ENCODE results near the gene PRDM16. TPM values are rescaled to one million over a fixed set of nuclear protein-coding genes. Genes with fewer than 3 reads are reported as not detected.

Gene PRDM16
- total and polyA plus RNA-seq, 2 experiments from 2014 or later = 0.14 to 0.16 TPM

GRCh38 chr1:3176820-3177219, 107.8 kb downstream of the PRDM16 start:
- Mint-ChIP-seq H3K4me1 (no peaks in the 10 kb centered on the region), H3K27ac (no peak overlapping the region), H3K9me3 (0 out of 3 replicates have a peak, but pooled peaks cover 2% of the 10 kb centered on the region), H3K36me3 (ENCODE audit: low read depth) (no peaks in the 10 kb centered on the region), H3K27me3 (ENCODE audit: insufficient read depth, low read depth, poor library complexity) (no peaks in the 10 kb centered on the region), H3K4me3 (no peak overlapping the region)
- Histone ChIP-seq H3K4me2 (no peak overlapping the region), H3K4me3 (no peak overlapping the region), H4K20me1 (replicated peaks; ENCODE audit: insufficient read depth) (no peaks in the 10 kb centered on the region), H3K9me2 (ENCODE audit: insufficient read depth) (no peaks in the 10 kb centered on the region), H3K36me3 (ENCODE audit: insufficient read depth) (no peaks in the 10 kb centered on the region), H3K27ac (ENCODE audit: low read depth) (no peak overlapping the region), H2AFZ (no peak overlapping the region), H3K27me3 (ENCODE audit: insufficient read depth) (no peaks in the 10 kb centered on the region), H3K4me1 (ENCODE audit: insufficient read depth) (no peaks in the 10 kb centered on the region), H3F3A (replicated peaks; ENCODE audit: low read depth) (peaks cover 7% of the 10 kb centered on the region; the same call in 1 of the 2 replicates), H3K79me2 (replicated peaks; ENCODE audit: insufficient read depth) (no peaks in the 10 kb centered on the region)
- TF ChIP-seq EZH2phosphoT487 (IDR thresholded peaks at IDR 0.05; ENCODE audit: unreplicated experiment) = no peak
- no peak for TF ChIP-seq CREB1 (CRISPR knock-in tag; IDR thresholded peaks at IDR 0.05; ENCODE audit: low read depth)
- no peak for TF ChIP-seq ETS1 (IDR thresholded peaks at IDR 0.05)
- no peak for TF ChIP-seq REST (IDR thresholded peaks at IDR 0.05; ENCODE audit: unreplicated experiment)
- no peak for TF ChIP-seq CTCF (conservative IDR thresholded peaks at IDR 0.05; ENCODE audit: low read depth in 2 of 2)
- ATAC-seq (no peak), DNase-seq (ENCODE audit: low spot score) (no peak)

GRCh38 chr1:3178279-3178678, 109.3 kb downstream of the PRDM16 start:
- H3F3A ChIP-seq (replicated peaks; ENCODE audit: low read depth) = peaks cover 9% of the 10 kb centered on the region; the same call in 1 of the 2 replicates
- H3K27ac Mint-ChIP-seq = no peak overlapping the region

More at GRCh38 chr1:3178279-3178678, 109.3 kb downstream of the PRDM16 start:
- DNase-seq (ENCODE audit: low spot score) (no peak), ATAC-seq (no peak)
- peaks cover 5% of the 10 kb centered on the region; the same call in 2 of the 3 replicates for H3K9me3 Mint-ChIP-seq
- H3K27me3 ChIP-seq (ENCODE audit: insufficient read depth) = no peaks in the 10 kb centered on the region
- H3K27ac ChIP-seq (ENCODE audit: low read depth) = no peak overlapping the region
- H4K20me1 ChIP-seq (replicated peaks; ENCODE audit: insufficient read depth) = no peaks in the 10 kb centered on the region
- no peaks in the 10 kb centered on the region for H3K9me2 ChIP-seq (ENCODE audit: insufficient read depth)
- H3K27me3 Mint-ChIP-seq (ENCODE audit: insufficient read depth, low read depth, poor library complexity) = peaks cover 5% of the 10 kb centered on the region
- no peaks in the 10 kb centered on the region for H3K4me1 Mint-ChIP-seq
- H2AFZ ChIP-seq = no peak overlapping the region
- H3K36me3 Mint-ChIP-seq (ENCODE audit: low read depth) = no peaks in the 10 kb centered on the region; the same call in 1 of the 3 replicates
- no peak overlapping the region for H3K4me3 Mint-ChIP-seq
- H3K4me2 ChIP-seq = no peak overlapping the region
- TF ChIP-seq EZH2phosphoT487 (IDR thresholded peaks at IDR 0.05; ENCODE audit: unreplicated experiment) (no peak), POLR2AphosphoS5 (IDR thresholded peaks at IDR 0.05; ENCODE audit: low read depth) (no peak), ZNF331 (CRISPR knock-in tag; IDR thresholded peaks at IDR 0.05; ENCODE audit: low read depth) (no peak), CREB1 (CRISPR knock-in tag; IDR thresholded peaks at IDR 0.05; ENCODE audit: low read depth) (no peak), ZNF114 (CRISPR knock-in tag; IDR thresholded peaks at IDR 0.05) (no peak), REST (IDR thresholded peaks at IDR 0.05; ENCODE audit: unreplicated experiment) (no peak), EZH2 (IDR thresholded peaks at IDR 0.05; ENCODE audit: low read depth, unreplicated experiment) (no peak)
- H3K36me3 ChIP-seq (ENCODE audit: insufficient read depth) = no peaks in the 10 kb centered on the region
- H3K79me2 ChIP-seq (replicated peaks; ENCODE audit: insufficient read depth) = no peaks in the 10 kb centered on the region
- H3K4me1 ChIP-seq (ENCODE audit: insufficient read depth) = no peaks in the 10 kb centered on the region
- H3K4me3 ChIP-seq = no peak overlapping the region

Data from GM23338 (cell line).